Measurements from ENCODE around the gene CHODL. TPM values are rescaled to one million over a fixed set of nuclear protein-coding genes. Genes with fewer than 3 reads are reported as not detected.
A peak's percentile ranks its signal among the peaks of the same experiment; 100 is the strongest.

CHODL gene
- total and polyA plus RNA-seq, 12 donors, result 0.17 to 0.96 (median 0.32) TPM; not detected in 2

DNA sequence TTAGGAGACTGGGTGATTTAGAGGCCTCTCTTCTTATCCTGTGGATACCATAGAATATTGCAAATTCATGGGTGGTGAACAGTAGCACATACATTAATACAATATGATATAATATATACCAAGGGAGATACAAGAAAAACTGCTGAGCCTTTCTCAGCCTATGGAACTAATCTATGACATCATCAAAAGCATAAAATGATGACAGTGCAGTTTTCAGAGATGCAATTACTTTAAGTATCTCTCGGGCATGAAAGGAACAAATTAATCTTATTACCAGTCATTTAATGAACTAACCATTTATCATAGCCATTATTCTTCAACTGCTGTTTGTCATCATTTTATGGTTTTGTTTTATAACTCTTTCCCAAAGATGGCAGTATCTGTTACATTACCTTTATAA lies 3.5 kb downstream of the CHODL start:
- intact Hi-C loops (cut with DNase I), result no loop called here
- Histone ChIP-seq H3K4me1 (peaks cover 0 to 23% (median 13%) of the 10 kb centered on the region in 9 donors), H3K9me3 (no peaks in the 10 kb centered on the region), H3K27me3 (peaks cover 0 to 34% (median 25%) of the 10 kb centered on the region in 7 donors), H3K4me3 (no peak overlapping the region), H3K36me3 (no peaks in the 10 kb centered on the region), H3K27ac (no peak overlapping the region)
- DNase-seq, result no peak
- no peak for ATAC-seq
- TF ChIP-seq, protein P1, sequence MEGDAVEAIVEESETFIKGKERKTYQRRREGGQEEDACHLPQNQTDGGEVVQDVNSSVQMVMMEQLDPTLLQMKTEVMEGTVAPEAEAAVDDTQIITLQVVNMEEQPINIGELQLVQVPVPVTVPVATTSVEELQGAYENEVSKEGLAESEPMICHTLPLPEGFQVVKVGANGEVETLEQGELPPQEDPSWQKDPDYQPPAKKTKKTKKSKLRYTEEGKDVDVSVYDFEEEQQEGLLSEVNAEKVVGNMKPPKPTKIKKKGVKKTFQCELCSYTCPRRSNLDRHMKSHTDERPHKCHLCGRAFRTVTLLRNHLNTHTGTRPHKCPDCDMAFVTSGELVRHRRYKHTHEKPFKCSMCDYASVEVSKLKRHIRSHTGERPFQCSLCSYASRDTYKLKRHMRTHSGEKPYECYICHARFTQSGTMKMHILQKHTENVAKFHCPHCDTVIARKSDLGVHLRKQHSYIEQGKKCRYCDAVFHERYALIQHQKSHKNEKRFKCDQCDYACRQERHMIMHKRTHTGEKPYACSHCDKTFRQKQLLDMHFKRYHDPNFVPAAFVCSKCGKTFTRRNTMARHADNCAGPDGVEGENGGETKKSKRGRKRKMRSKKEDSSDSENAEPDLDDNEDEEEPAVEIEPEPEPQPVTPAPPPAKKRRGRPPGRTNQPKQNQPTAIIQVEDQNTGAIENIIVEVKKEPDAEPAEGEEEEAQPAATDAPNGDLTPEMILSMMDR (IDR thresholded peaks at IDR 0.05), result no peak
- 88 to 89% methylated on average over 1 of the region's 1 CpG for WGBS, 2 donors

DNA sequence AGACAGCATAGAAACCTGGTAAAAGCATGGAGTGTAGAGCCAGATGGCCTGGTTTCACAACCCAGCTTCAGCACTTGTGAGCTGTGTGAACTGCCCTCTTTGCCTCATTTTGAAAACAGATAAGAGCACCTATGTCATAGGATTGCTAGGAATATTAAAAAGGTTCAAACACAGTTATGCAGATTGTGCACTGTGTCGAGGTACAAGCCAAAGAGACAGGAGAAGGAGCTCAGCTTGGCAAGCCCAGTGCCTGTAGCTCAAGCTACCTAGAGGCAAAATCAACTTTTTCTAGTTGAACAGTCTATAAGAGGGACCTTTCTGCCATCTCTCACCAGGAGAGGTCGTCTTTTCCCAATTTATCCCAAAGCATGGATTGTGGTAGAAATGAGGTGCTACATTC lies 5.0 kb downstream of the CHODL start:
- H3K4me1 ChIP-seq, result peaks cover 0 to 16% (median 7%) of the 10 kb centered on the region in 9 donors
- no peak overlapping the region for H3K4me3 ChIP-seq
- ATAC-seq (no peak), DNase-seq (no peak)
- no peak overlapping the region for H3K27ac ChIP-seq
- no peaks in the 10 kb centered on the region for H3K36me3 ChIP-seq
- intact Hi-C loops (cut with DNase I), result no loop called here
- TF ChIP-seq, protein P1 (IDR thresholded peaks at IDR 0.05), result no peak
- H3K27me3 ChIP-seq, result peaks cover 0 to 19% (median 11%) of the 10 kb centered on the region in 7 donors
- WGBS, 2 donors, result 40 to 51% methylated on average over 2 of the region's 2 CpGs
- no peaks in the 10 kb centered on the region for H3K9me3 ChIP-seq

DNA sequence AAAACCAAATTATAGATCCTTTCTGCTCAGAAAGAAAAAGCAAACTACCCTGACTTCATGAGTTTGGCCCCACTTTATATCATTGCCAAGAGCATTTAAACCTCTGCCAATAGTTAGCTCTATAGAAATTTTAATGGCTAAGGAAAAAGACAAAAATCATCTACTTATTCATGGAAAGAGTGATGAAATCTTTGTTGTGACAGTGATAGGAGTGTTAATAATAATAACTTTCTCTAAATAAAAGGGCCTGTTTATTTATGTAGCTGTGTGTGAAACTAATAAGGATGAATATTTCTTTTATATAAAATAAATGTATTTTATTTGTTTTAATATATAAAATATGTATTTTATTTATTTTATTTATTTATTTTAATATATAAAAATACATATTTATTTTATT lies 6.4 kb downstream of the CHODL start:
- Histone ChIP-seq H3K4me3 (no peak overlapping the region), H3K36me3 (no peaks in the 10 kb centered on the region), H3K9me3 (no peaks in the 10 kb centered on the region), H3K27ac (no peak overlapping the region), H3K4me1 (peaks cover 0 to 5% (median 0%) of the 10 kb centered on the region in 9 donors), H3K27me3 (peaks cover 0 to 5% (median 0%) of the 10 kb centered on the region in 7 donors)
- intact Hi-C loops (cut with DNase I), result no loop called here
- DNase-seq (no peak), ATAC-seq (no peak)
- TF ChIP-seq, protein P1 (IDR thresholded peaks at IDR 0.05), result no peak

DNA sequence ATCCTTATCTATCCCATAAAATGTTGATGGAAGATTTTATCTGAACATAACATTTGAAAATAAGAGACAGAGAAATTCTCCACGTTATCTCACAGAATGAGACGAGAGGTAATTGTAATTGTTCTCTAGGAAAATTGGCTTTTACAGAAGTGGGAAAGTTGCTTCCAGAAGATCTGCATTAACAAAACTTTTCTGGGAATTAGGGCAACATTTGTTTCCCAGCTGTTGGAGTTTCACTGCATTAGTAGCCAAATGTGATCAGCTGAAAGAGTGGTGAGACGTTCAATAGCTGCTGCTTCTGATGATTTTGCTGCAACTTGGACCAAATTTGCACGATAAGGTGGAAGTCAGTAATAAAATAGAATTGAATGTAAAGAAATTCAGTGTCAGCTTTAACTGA lies 7.6 kb downstream of the CHODL start:
- H3K9me3 ChIP-seq, result no peaks in the 10 kb centered on the region
- H3K27me3 ChIP-seq, result no peaks in the 10 kb centered on the region
- TF ChIP-seq, protein P1 (IDR thresholded peaks at IDR 0.05), result no peak
- H3K4me3 ChIP-seq, result peak overlapping the region in 1 of 10 donors; percentile 14
- peaks cover 0 to 5% (median 0%) of the 10 kb centered on the region in 9 donors for H3K4me1 ChIP-seq
- 58 to 71% methylated on average over 4 of the region's 4 CpGs for WGBS, 2 donors
- intact Hi-C loops (cut with DNase I), result no loop called here
- ATAC-seq (no peak), DNase-seq (no peak)
- H3K36me3 ChIP-seq, result no peaks in the 10 kb centered on the region
- H3K27ac ChIP-seq, result no peak overlapping the region
